Lower leg skin (tissue), 4 donors: ENCODE data around the gene ANXA6. TPM values are rescaled to one million over a fixed set of nuclear protein-coding genes. Genes with fewer than 3 reads are reported as not detected.

ENCODE experiments used
- DNase-seq, 2 donors: peaks; one replicate each; pipeline ENCODE4 v3.0.0-alpha.2; 2019; ENCODE audit warnings: low spot score in 2 of 2
- H3K4me3 ChIP-seq: fragments of 200-600 bp; sonication (generic); 2 replicates; pipeline ENCODE4 v1.5.1; 2017; ENCODE audit warnings: mild to moderate bottlenecking, low read depth; ENCODE audit not compliant: poor library complexity, severe bottlenecking
- CTCF ChIP-seq, 3 donors: fragments of 450-650 bp; IDR thresholded peaks; one replicate each; pipeline ENCODE4 v1.5.1; 2016; ENCODE audit warnings: antibody characterized with exemption in 3 of 3, mild to moderate bottlenecking in 3 of 3, moderate library complexity in 2 of 3
- POLR2A ChIP-seq, 2 donors: fragments of 450-650 bp; IDR thresholded peaks; one replicate each; pipeline ENCODE4 v1.6.1; 2016 to 2017; ENCODE audit warnings: antibody characterized with exemption in 2 of 2, mild to moderate bottlenecking in 1 of 2, moderate library complexity in 1 of 2
- WGBS, 2 donors: methylation state at CpG; one replicate each; pipeline ENCODE4 v1.1.5; 2018; 5-methylcytosine and 5-hydroxymethylcytosine counted together
- intact Hi-C: fragments of 100-400 bp; cut with DNase I; formaldehyde crosslinking; loops from one replicate; pipeline ENCODE4 v1.15.0; 2023; ENCODE audit warnings: low total_unique reads
- total RNA-seq, 4 donors: library from RNA; depleted of rRNA; stranded (reverse); fragments of >200 nt; gene quantifications; one replicate each; pipeline ENCODE4 v1.1.0, GENCODE V29; 2016

Gene ANXA6
- total RNA-seq, 4 donors from 2014 or later: 34.2 to 68.4 (median 43.3) TPM

- no peak for DNase-seq
- WGBS, 2 donors: 67 to 70% methylated on average over 6 of the region's 6 CpGs
- intact Hi-C loops: no loop called here
- TF ChIP-seq POLR2A (IDR thresholded peaks at IDR 0.05) (no peak), CTCF (IDR thresholded peaks at IDR 0.05) (no peak)
- H3K4me3 ChIP-seq: no peak overlapping the region
Observed at GRCh38 chr5:151060742-151061141, 96.8 kb downstream of the ANXA6 start.

- no peak for DNase-seq
- no peak overlapping the region for H3K4me3 ChIP-seq
- no peak for TF ChIP-seq CTCF (IDR thresholded peaks at IDR 0.05)
- no peak for TF ChIP-seq POLR2A (IDR thresholded peaks at IDR 0.05)
- intact Hi-C loops: no loop called here
- 87 to 89% methylated on average over 7 of the region's 7 CpGs for WGBS, 2 donors
Observed at GRCh38 chr5:151058891-151059489, 98.6 kb downstream of the ANXA6 start.

GRCh38 chr5:151058301-151058700 is 99.3 kb downstream of the ANXA6 start:
- intact Hi-C loops: no loop called here
- TF ChIP-seq CTCF (IDR thresholded peaks at IDR 0.05) (no peak), POLR2A (IDR thresholded peaks at IDR 0.05) (no peak)
- WGBS, 2 donors: 73 to 92% methylated on average over 5 of the region's 5 CpGs
- no peak overlapping the region for H3K4me3 ChIP-seq
- no peak for DNase-seq

GRCh38 chr5:151056379-151057325 is 100.9 kb downstream of the ANXA6 start:
- no peak for TF ChIP-seq POLR2A (IDR thresholded peaks at IDR 0.05)
- no peak for TF ChIP-seq CTCF (IDR thresholded peaks at IDR 0.05)
- intact Hi-C loops: no loop called here
- no peak overlapping the region for H3K4me3 ChIP-seq
- WGBS, 2 donors: 95% methylated on average over 24 to 25 of the region's 25 CpGs
- no peak for DNase-seq

- 84 to 85% methylated on average over 6 of the region's 6 CpGs for WGBS, 2 donors
- intact Hi-C loops: no loop called here
- TF ChIP-seq POLR2A (IDR thresholded peaks at IDR 0.05) (no peak), CTCF (IDR thresholded peaks at IDR 0.05) (no peak)
Observed at GRCh38 chr5:151055336-151055735, 102.2 kb downstream of the ANXA6 start.

More at GRCh38 chr5:151055336-151055735, 102.2 kb downstream of the ANXA6 start:
- no peak for DNase-seq
- H3K4me3 ChIP-seq: no peak overlapping the region
